ENCODE data around the gene NIPAL1. TPM values are rescaled to one million over a fixed set of nuclear protein-coding genes. Genes with fewer than 3 reads are reported as not detected.

The NIPAL1 gene
- total RNA-seq, 1 donor from 2014 or later: 12.1 TPM

DNA sequence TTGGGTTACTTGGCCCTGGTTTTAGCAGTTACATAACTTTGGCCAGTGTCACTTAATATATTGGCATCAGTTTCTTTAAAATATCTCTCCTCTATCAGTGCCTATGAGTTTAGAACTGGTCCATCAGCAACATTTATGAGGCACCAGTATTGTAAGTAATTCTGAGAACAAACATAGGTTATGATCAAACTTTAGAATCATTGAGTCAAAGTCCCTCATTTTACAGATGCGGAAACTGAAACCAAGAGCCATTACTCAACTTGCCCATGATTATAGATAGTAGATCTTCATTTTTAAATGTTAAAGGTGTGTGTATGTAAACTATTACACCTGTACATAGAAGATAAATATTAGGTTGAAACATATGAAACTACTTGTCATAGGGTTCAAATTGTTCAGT lies 4.5 kb downstream of the NIPAL1 start:
- Mint-ChIP-seq H3K27ac (no peak overlapping the region), H3K4me1 (peaks cover 32% of the 10 kb centered on the region), H3K27me3 (ENCODE audit: low read depth) (no peaks in the 10 kb centered on the region), H3K36me3 (peaks cover under 1% of the 10 kb centered on the region), H3K4me3 (no peak overlapping the region), H3K9me3 (no peaks in the 10 kb centered on the region)
- DNase-seq (ENCODE audit: low spot score in 2 of 2, unreplicated experiment in 2 of 2): no peak
- TF ChIP-seq, protein P1, sequence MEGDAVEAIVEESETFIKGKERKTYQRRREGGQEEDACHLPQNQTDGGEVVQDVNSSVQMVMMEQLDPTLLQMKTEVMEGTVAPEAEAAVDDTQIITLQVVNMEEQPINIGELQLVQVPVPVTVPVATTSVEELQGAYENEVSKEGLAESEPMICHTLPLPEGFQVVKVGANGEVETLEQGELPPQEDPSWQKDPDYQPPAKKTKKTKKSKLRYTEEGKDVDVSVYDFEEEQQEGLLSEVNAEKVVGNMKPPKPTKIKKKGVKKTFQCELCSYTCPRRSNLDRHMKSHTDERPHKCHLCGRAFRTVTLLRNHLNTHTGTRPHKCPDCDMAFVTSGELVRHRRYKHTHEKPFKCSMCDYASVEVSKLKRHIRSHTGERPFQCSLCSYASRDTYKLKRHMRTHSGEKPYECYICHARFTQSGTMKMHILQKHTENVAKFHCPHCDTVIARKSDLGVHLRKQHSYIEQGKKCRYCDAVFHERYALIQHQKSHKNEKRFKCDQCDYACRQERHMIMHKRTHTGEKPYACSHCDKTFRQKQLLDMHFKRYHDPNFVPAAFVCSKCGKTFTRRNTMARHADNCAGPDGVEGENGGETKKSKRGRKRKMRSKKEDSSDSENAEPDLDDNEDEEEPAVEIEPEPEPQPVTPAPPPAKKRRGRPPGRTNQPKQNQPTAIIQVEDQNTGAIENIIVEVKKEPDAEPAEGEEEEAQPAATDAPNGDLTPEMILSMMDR (IDR thresholded peaks at IDR 0.05; ENCODE audit: unreplicated experiment): no peak

DNA sequence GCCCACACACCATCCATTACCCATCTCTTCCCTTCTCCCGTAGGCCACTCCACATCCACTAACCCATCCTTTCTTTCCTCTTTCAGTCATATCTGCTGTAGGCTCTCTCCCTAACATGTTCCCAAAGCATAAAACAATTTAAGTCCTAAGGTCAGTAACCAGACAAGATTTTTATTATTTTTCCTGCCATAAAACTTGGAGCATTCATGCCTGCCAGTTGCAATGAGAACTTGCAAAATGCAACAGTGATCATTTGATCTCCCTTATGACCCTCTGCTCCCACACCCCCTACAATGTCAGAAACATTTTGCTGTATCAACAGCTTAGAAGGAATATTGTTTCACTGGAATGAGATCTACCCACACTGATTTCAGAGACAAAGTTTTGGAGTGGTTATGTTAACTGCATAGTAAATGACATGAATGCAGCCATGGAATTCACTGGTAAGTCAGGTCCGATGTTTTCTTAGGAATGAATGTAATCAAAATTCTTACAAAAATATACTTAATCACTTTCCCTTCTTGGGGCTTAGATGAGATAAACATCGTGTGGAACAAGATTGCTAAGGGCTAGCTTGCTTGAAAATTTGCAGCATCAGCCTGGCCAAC lies 5.7 kb downstream of the NIPAL1 start:
- no peaks in the 10 kb centered on the region for H3K27me3 Mint-ChIP-seq (ENCODE audit: low read depth)
- no peak for DNase-seq (ENCODE audit: low spot score in 2 of 2, unreplicated experiment in 2 of 2)
- peaks cover 7% of the 10 kb centered on the region for H3K36me3 Mint-ChIP-seq
- peak overlapping the region; percentile 20 for H3K27ac Mint-ChIP-seq
- H3K4me3 Mint-ChIP-seq: no peak overlapping the region
- H3K9me3 Mint-ChIP-seq: no peaks in the 10 kb centered on the region
- TF ChIP-seq, protein P1 (IDR thresholded peaks at IDR 0.05; ENCODE audit: unreplicated experiment): no peak
- H3K4me1 Mint-ChIP-seq: peaks cover 30% of the 10 kb centered on the region

DNA sequence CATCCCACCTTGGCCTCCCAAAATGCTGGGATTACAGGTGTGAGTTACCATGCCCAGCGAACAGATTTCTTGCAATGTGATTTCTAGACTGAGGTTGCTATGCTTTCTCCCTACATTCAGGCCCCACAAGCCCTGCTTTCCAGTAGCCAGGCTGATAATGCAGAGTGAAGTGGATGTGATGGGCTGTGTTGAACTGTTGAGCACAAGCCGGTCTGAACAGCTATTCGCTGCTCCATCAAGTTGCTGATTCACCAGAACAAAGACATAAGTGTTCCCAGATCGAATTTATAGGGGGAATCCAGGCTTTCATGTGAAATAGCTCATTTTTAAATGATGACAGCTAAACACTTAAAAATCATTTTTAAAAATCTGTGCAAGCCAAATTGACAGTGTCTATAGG lies 8.0 kb downstream of the NIPAL1 start:
- peak overlapping the region; percentile 87 for H3K27ac Mint-ChIP-seq
- H3K4me1 Mint-ChIP-seq: peaks cover 22% of the 10 kb centered on the region
- TF ChIP-seq, protein P1 (IDR thresholded peaks at IDR 0.05; ENCODE audit: unreplicated experiment): no peak
- H3K27me3 Mint-ChIP-seq (ENCODE audit: low read depth): no peaks in the 10 kb centered on the region
- H3K4me3 Mint-ChIP-seq: no peak overlapping the region
- peaks cover 4% of the 10 kb centered on the region for H3K9me3 Mint-ChIP-seq
- DNase-seq (ENCODE audit: low spot score in 2 of 2, unreplicated experiment in 2 of 2): no peak
- peaks cover 25% of the 10 kb centered on the region for H3K36me3 Mint-ChIP-seq

DNA sequence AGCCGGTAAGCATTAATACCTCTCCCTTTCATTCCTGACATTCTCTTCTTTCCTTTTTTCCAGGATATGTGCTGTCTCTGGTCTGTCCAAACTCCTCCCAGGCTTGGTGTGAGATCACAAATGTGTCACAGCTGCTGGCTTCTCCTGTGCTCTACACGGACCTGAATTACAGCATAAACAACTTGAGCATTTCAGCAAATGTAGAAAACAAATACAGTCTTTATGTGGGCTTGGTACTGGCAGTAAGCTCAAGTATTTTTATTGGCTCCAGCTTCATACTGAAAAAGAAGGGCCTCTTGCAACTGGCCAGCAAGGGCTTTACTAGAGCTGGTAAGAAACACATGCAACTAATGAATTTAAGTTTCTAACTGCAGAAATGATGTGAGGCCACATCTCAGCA lies 8.4 kb downstream of the NIPAL1 start:
- H3K4me1 Mint-ChIP-seq: peaks cover 21% of the 10 kb centered on the region
- H3K9me3 Mint-ChIP-seq: peaks cover 4% of the 10 kb centered on the region
- peak overlapping the region; percentile 85 for H3K27ac Mint-ChIP-seq
- H3K4me3 Mint-ChIP-seq: no peak overlapping the region
- TF ChIP-seq, protein P1 (IDR thresholded peaks at IDR 0.05; ENCODE audit: unreplicated experiment): no peak
- no peak for DNase-seq (ENCODE audit: low spot score in 2 of 2, unreplicated experiment in 2 of 2)
- no peaks in the 10 kb centered on the region for H3K27me3 Mint-ChIP-seq (ENCODE audit: low read depth)
- peaks cover 25% of the 10 kb centered on the region for H3K36me3 Mint-ChIP-seq

DNA sequence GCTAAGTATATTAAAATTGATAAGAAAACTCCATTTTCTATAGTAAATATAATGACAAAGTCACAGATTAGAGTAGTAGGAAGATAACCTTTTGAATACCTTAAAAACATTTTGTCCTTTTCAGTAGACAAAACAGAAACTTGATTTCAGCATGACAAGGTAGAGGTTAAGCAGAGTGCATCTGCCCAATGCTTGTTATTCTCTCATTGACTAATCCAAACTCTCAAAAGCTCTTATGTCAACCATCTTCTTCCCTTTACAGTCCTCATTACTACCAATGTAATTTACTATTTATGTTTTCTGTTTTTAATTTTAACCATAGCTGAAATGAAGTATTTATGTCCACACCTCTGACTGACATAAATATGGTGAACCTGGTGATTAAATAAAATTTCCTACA lies 11.1 kb downstream of the NIPAL1 start:
- Mint-ChIP-seq H3K4me1 (peaks cover 23% of the 10 kb centered on the region), H3K9me3 (peaks cover 4% of the 10 kb centered on the region), H3K4me3 (no peak overlapping the region), H3K36me3 (peaks cover 25% of the 10 kb centered on the region), H3K27me3 (ENCODE audit: low read depth) (no peaks in the 10 kb centered on the region), H3K27ac (no peak overlapping the region)
- TF ChIP-seq, protein P1 (IDR thresholded peaks at IDR 0.05; ENCODE audit: unreplicated experiment): no peak
- no peak for DNase-seq (ENCODE audit: low spot score in 2 of 2, unreplicated experiment in 2 of 2)

DNA sequence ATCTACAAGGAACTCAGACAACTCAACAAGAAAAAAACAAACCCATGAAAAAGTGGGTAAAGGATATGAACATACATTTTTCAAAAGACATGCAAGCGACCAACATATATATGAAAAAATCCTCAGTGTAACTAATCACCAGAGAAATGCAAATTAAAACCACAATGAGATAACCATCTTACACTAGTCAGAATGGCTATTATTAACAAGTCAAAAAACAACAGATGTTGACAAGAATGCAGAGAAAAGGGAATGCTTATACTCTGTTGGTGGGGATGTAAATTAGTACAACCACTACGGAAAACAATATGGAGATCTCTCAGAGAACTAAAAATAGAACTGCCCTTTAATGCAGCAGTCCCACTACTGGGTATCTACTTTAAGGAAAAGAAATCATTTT lies 12.1 kb downstream of the NIPAL1 start:
- TF ChIP-seq, protein P1 (IDR thresholded peaks at IDR 0.05; ENCODE audit: unreplicated experiment): no peak
- peaks cover 4% of the 10 kb centered on the region for H3K9me3 Mint-ChIP-seq
- H3K27me3 Mint-ChIP-seq (ENCODE audit: low read depth): no peaks in the 10 kb centered on the region
- no peak overlapping the region for H3K27ac Mint-ChIP-seq
- DNase-seq (ENCODE audit: low spot score in 2 of 2, unreplicated experiment in 2 of 2): no peak
- no peak overlapping the region for H3K4me3 Mint-ChIP-seq
- peaks cover 25% of the 10 kb centered on the region for H3K36me3 Mint-ChIP-seq
- peaks cover 25% of the 10 kb centered on the region for H3K4me1 Mint-ChIP-seq

All from mesothelial cell of epicardium (in vitro differentiated cells).